DMS 273 treated with DMSO at 0.1 percent for 48 hours (cell line): Measurements from ENCODE around the gene ABHD13.
A peak's percentile ranks its signal among the peaks of the same experiment; 100 is the strongest.
"Not testable (repeated sequence)": the region's sequence is repeated elsewhere in the genome, so short reads cannot be mapped to it uniquely, and the experiment has no call there.

Experiments used
- DNase-seq: peaks from one replicate; lab custom pipeline; 2025; lab: John Stamatoyannopoulos, UW

Gene ABHD13

GRCh38 chr13:108218044-108218974, at the start of gene ABHD13:
TSS of gene ABHD13 (plus strand) at chr13:108218392. CDS start at chr13:108229219, 10,827 bp downstream.
- peak; percentile 63 for DNase-seq

GRCh38 chr13:108168929-108169328, 49.3 kb upstream of the ABHD13 start:
- no peak for DNase-seq

GRCh38 chr13:108176685-108177274, 41.4 kb upstream of the ABHD13 start:
- DNase-seq, result no peak

GRCh38 chr13:108178078-108178477, 40.1 kb upstream of the ABHD13 start:
- DNase-seq, result no peak

GRCh38 chr13:108182652-108183051, 35.5 kb upstream of the ABHD13 start:
- no peak for DNase-seq

GRCh38 chr13:108185223-108185622, 33.0 kb upstream of the ABHD13 start:
- no peak for DNase-seq

GRCh38 chr13:108188260-108188659, 29.9 kb upstream of the ABHD13 start:
- DNase-seq, result no peak

- DNase-seq, result no peak
These were observed 27.3 kb upstream of the ABHD13 start for GRCh38 chr13:108190897-108191296.

GRCh38 chr13:108193806-108194205, 24.4 kb upstream of the ABHD13 start:
- DNase-seq, result no peak

GRCh38 chr13:108194435-108194936, 23.7 kb upstream of the ABHD13 start:
- DNase-seq, result no peak

GRCh38 chr13:108195146-108195545, 23.0 kb upstream of the ABHD13 start:
- no peak for DNase-seq

GRCh38 chr13:108195861-108196260, 22.3 kb upstream of the ABHD13 start:
- DNase-seq, result no peak

GRCh38 chr13:108200781-108201398, 17.3 kb upstream of the ABHD13 start:
- no peak for DNase-seq

- DNase-seq, result no peak
These were observed 7.6 kb upstream of the ABHD13 start for GRCh38 chr13:108210551-108210950.

- no peak for DNase-seq
These were observed 5.3 kb upstream of the ABHD13 start for GRCh38 chr13:108212886-108213285.

GRCh38 chr13:108213946-108214345, 4.2 kb upstream of the ABHD13 start:
- DNase-seq, result no peak

GRCh38 chr13:108214441-108215271, 3.5 kb upstream of the ABHD13 start:
- no peak for DNase-seq

- peak; percentile 66 for DNase-seq
These were observed 2.8 kb upstream of the ABHD13 start, which contains the start of gene LIG4 for GRCh38 chr13:108215436-108215835. TSS of gene LIG4 (minus strand) at chr13:108215536. CDS start at chr13:108211268, 4,268 bp downstream.

- not testable (repeated sequence) for DNase-seq
These were observed 717 bp upstream of the ABHD13 start for GRCh38 chr13:108217307-108218043.

- no peak for DNase-seq
These were observed 1.8 kb downstream of the ABHD13 start for GRCh38 chr13:108220041-108220440.
